ENCODE data around the gene USP6. TPM values are rescaled to one million over a fixed set of nuclear protein-coding genes. Genes with fewer than 3 reads are reported as not detected.

Gene USP6
- total and polyA plus RNA-seq, 2 of the 13 experiments (the other 11 are each of a cell fraction or from before 2014, with no cell fraction given) = 0.04 TPM; not detected in 1

DNA sequence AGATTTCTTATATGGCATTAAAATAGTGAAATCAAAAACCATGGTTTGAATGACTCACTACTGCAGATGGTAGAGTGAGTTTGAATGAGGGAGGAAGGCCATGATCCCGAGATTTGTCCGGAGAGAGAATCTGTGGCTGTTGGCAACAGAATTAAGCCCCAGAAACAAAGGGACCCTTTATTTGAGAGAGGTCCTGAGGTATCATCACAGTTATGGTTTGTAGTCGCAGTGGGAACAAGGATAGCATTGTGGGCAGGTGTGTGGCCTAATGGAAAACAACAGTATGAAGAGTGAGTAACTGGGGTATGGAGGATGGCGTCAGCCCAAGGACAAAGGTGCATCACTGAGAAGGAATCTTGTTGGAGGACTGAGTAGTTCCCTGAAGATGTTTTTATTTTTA lies 46.1 kb upstream of the USP6 start:
- Histone ChIP-seq H3K9me3 (ENCODE audit: low read length) (no peaks in the 10 kb centered on the region), H3K36me3 (replicated peaks in 1 of 2; ENCODE audit: control insufficient read depth in 1 of 2, insufficient read depth in 2 of 2, low read length in 2 of 2) (no peaks in the 10 kb centered on the region), H3K27ac (ENCODE audit: extremely low read length, insufficient read depth, low read length) (peak overlapping the region; percentile 50), H3K4me1 (ENCODE audit: insufficient read depth, low read length) (peaks cover 26% of the 10 kb centered on the region), H3K4me3 (replicated peaks in 1 of 3; ENCODE audit: insufficient read depth in 1 of 3, low read depth in 2 of 3, low read length in 3 of 3) (no peak overlapping the region), H3K79me2 (ENCODE audit: insufficient read depth, low read length) (no peaks in the 10 kb centered on the region), H2AFZ (ENCODE audit: low read length) (no peak overlapping the region), H3K4me2 (ENCODE audit: low read depth, low read length) (no peak overlapping the region), H3K27me3 (ENCODE audit: control insufficient read depth in 1 of 2, insufficient read depth in 2 of 2, low read length in 2 of 2) (no peaks in the 10 kb centered on the region), H4K20me1 (ENCODE audit: insufficient read depth, low read length) (no peaks in the 10 kb centered on the region), H3K9ac (ENCODE audit: insufficient read depth, low read depth, low read length) (0 out of 2 replicates have a peak overlapping the region, but pooled peaks have one; percentile 29)
- no TSS peak for BruUV-seq (replicated peaks)
- FAIRE-seq (no peak), ATAC-seq (peak; percentile 75), DNase-seq (ENCODE audit: low spot score) (peak; percentile 89)
- intact Hi-C loops (cut with micrococcal nuclease; ENCODE audit: unreplicated experiment) (loop anchor here (10.0 kb wide), 1 partner anchor 165 kb away; the partner anchor contains the start of gene CHRNE), in situ Hi-C loops (cut with HindIII; ENCODE audit: extremely low pct_ligation_motif_present, low pct_unique_long_range_greater_than_20kb) (loop anchor here (5.0 kb wide), 1 partner anchor 92 kb away; no protein-coding TSS in a partner anchor)
- CTCF ChIA-PET (ENCODE audit: low intra/inter-chr PET ratio, low total read pairs) = no interaction called here
- POLR2A ChIA-PET = interaction anchor here (0.6 kb wide), 1 partner anchor 494 kb away, joined by 3 read pairs; no protein-coding TSS in a partner anchor
- WGBS (ENCODE audit: low lambda C conversion rate) = 2% methylated on average over 4 of the region's 4 CpGs
- TF ChIP-seq ZFP37 (CRISPR knock-in tag; IDR thresholded peaks at IDR 0.05; ENCODE audit: borderline replicate concordance) = no peak
- peak; percentile 60; the same call in 1 of the 2 replicates for TF ChIP-seq ZNF644 (CRISPR knock-in tag; IDR thresholded peaks at IDR 0.05; ENCODE audit: low read depth)
- TF ChIP-seq MYC (CRISPR knock-in tag; IDR thresholded peaks at IDR 0.05; ENCODE audit: borderline replicate concordance) = no peak
- no peak for TF ChIP-seq ZNF570 (CRISPR knock-in tag; IDR thresholded peaks at IDR 0.05; ENCODE audit: borderline replicate concordance)
- no peak for TF ChIP-seq RAD21 (CRISPR knock-in tag; IDR thresholded peaks at IDR 0.05)
- no peak for TF ChIP-seq SAP130 (CRISPR knock-in tag; IDR thresholded peaks at IDR 0.05; ENCODE audit: low read depth)
- no peak for TF ChIP-seq ZNF33A (CRISPR knock-in tag; IDR thresholded peaks at IDR 0.05; ENCODE audit: borderline replicate concordance)
- TF ChIP-seq ZNF674 (CRISPR knock-in tag; IDR thresholded peaks at IDR 0.05; ENCODE audit: low read depth) = no peak
- no peak for TF ChIP-seq ZBTB20 (CRISPR knock-in tag; IDR thresholded peaks at IDR 0.05; ENCODE audit: borderline replicate concordance, low read depth)
- 0 out of 2 replicates have a peak, but pooled peaks have one; percentile 42 for TF ChIP-seq JUN (CRISPR knock-in tag; IDR thresholded peaks at IDR 0.05)
- no peak for TF ChIP-seq ZNF724P (CRISPR knock-in tag; IDR thresholded peaks at IDR 0.05; ENCODE audit: borderline replicate concordance)
- TF ChIP-seq FOXK2 (IDR thresholded peaks at IDR 0.05) = no peak
- no peak for TF ChIP-seq MLLT10 (CRISPR knock-in tag; IDR thresholded peaks at IDR 0.05)
- TF ChIP-seq, protein P1, sequence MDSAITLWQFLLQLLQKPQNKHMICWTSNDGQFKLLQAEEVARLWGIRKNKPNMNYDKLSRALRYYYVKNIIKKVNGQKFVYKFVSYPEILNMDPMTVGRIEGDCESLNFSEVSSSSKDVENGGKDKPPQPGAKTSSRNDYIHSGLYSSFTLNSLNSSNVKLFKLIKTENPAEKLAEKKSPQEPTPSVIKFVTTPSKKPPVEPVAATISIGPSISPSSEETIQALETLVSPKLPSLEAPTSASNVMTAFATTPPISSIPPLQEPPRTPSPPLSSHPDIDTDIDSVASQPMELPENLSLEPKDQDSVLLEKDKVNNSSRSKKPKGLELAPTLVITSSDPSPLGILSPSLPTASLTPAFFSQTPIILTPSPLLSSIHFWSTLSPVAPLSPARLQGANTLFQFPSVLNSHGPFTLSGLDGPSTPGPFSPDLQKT (CRISPR knock-in tag; IDR thresholded peaks at IDR 0.05; ENCODE audit: borderline replicate concordance) = no peak
- TF ChIP-seq, protein P2, sequence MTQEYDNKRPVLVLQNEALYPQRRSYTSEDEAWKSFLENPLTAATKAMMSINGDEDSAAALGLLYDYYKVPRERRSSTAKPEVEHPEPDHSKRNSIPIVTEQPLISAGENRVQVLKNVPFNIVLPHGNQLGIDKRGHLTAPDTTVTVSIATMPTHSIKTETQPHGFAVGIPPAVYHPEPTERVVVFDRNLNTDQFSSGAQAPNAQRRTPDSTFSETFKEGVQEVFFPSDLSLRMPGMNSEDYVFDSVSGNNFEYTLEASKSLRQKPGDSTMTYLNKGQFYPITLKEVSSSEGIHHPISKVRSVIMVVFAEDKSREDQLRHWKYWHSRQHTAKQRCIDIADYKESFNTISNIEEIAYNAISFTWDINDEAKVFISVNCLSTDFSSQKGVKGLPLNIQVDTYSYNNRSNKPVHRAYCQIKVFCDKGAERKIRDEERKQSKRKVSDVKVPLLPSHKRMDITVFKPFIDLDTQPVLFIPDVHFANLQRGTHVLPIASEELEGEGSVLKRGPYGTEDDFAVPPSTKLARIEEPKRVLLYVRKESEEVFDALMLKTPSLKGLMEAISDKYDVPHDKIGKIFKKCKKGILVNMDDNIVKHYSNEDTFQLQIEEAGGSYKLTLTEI (CRISPR knock-in tag; conservative IDR thresholded peaks at IDR 0.05) = no peak
- TF ChIP-seq, protein P3, sequence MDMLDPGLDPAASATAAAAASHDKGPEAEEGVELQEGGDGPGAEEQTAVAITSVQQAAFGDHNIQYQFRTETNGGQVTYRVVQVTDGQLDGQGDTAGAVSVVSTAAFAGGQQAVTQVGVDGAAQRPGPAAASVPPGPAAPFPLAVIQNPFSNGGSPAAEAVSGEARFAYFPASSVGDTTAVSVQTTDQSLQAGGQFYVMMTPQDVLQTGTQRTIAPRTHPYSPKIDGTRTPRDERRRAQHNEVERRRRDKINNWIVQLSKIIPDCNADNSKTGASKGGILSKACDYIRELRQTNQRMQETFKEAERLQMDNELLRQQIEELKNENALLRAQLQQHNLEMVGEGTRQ (IDR thresholded peaks at IDR 0.05; ENCODE audit: low read depth, low read length) = no peak
- TF ChIP-seq, protein P3 (CRISPR knock-in tag; IDR thresholded peaks at IDR 0.05; ENCODE audit: borderline replicate concordance) = no peak
- TF ChIP-seq ZNF441 (CRISPR knock-in tag; IDR thresholded peaks at IDR 0.05; ENCODE audit: borderline replicate concordance) = no peak
- TF ChIP-seq ZSCAN22 (CRISPR knock-in tag; IDR thresholded peaks at IDR 0.05) = no peak
- TF ChIP-seq, protein P4, sequence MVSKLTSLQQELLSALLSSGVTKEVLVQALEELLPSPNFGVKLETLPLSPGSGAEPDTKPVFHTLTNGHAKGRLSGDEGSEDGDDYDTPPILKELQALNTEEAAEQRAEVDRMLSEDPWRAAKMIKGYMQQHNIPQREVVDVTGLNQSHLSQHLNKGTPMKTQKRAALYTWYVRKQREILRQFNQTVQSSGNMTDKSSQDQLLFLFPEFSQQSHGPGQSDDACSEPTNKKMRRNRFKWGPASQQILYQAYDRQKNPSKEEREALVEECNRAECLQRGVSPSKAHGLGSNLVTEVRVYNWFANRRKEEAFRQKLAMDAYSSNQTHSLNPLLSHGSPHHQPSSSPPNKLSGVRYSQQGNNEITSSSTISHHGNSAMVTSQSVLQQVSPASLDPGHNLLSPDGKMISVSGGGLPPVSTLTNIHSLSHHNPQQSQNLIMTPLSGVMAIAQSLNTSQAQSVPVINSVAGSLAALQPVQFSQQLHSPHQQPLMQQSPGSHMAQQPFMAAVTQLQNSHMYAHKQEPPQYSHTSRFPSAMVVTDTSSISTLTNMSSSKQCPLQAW (CRISPR knock-in tag; IDR thresholded peaks at IDR 0.05) = no peak

All from HepG2 (cell line).